Measurements from ENCODE around the gene TOGARAM2. TPM values are rescaled to one million over a fixed set of nuclear protein-coding genes. Genes with fewer than 3 reads are reported as not detected.

The TOGARAM2 gene
- polyA plus RNA-seq, 6 donors from 2014 or later = 0.14 TPM; not detected in 5

DNA sequence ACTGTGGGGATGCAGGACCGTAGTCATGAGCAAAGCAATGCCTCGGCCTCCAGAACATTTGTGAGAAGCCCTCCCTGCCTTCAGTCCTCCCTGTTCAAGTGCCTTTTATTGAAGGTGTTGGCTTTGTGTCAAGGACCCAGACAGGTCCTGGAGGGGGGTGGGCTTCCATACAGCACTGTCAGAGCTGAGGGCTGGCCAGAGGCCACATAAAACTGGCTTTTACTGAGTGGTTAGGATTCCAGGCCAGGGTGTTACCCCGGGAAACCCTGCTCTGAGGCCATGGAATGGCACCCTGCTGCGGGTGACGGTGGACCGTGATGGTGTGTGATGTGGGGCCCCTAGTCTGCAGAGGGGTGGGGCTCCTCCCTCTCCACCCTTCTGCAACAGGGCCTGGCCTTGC lies 41.6 kb downstream of the TOGARAM2 start:
- H3K27me3 Mint-ChIP-seq = peaks cover 6 to 19% (median 16%) of the 10 kb centered on the region in 3 donors
- H3K27ac Mint-ChIP-seq = no peak overlapping the region
- ATAC-seq (ENCODE audit: low read depth in 2 of 2) (no peak), DNase-seq (no peak)
- H3K36me3 Mint-ChIP-seq = no peaks in the 10 kb centered on the region
- H3K4me1 Mint-ChIP-seq = no peaks in the 10 kb centered on the region
- no peaks in the 10 kb centered on the region for H3K9me3 Mint-ChIP-seq
- no peak overlapping the region for H3K4me3 Mint-ChIP-seq

DNA sequence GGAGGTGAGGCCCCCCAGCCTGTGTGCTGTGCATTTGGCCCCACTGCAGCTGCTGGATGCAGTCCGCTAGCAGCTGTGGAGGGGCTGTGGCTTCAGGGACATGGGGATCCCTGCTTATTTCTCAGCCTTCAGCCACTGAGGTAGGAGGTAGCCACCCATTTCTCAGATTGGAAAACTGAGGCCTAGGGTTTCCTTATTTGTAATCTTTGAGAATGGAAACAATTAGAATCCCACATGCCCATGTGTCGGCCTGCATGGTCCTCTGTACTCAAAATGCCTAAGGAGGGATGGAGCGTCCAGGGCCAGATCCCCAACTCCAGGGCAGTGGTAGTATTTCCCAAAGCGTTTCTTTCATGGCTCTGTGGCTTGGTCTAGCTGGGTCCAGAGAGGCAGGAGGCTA lies 42.1 kb downstream of the TOGARAM2 start:
- Mint-ChIP-seq H3K4me3 (no peak overlapping the region), H3K27ac (no peak overlapping the region), H3K36me3 (no peaks in the 10 kb centered on the region)

DNA sequence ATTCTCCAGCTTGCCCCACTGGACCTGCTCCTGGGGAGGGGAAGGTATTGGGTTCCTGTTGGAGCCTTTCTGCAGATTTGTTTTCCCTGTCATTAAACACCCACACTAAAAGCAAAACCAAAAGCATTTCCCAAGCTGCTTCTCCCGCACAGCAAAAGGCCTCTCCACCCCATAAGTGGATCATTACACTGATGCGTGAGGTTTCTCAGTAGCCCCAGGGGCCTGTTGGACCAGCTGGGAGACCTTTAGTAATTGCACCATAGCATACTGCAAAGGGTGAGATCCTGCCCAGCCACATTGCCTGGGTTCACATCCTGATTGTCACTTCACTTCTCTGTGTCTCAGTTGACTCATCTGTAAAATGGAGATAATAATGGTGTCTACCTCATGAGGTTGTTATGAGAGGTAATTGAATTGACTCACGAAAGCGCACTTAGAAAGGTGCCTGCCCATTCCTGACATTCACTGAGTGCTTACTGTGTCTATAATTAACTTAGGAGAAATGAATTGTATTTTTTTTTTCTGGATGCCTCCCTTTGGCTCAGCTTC lies 43.9 kb downstream of the TOGARAM2 start:
- no peak overlapping the region for H3K27ac Mint-ChIP-seq
- no peaks in the 10 kb centered on the region for H3K4me1 Mint-ChIP-seq
- no peaks in the 10 kb centered on the region for H3K9me3 Mint-ChIP-seq
- no peak overlapping the region for H3K4me3 Mint-ChIP-seq
- peaks cover 6 to 15% (median 11%) of the 10 kb centered on the region in 3 donors for H3K27me3 Mint-ChIP-seq
- no peaks in the 10 kb centered on the region for H3K36me3 Mint-ChIP-seq
- DNase-seq (no peak), ATAC-seq (ENCODE audit: low read depth in 2 of 2) (no peak)

More for the DNA sequence above, 42.1 kb downstream of the TOGARAM2 start:
- ATAC-seq (ENCODE audit: low read depth in 2 of 2) (no peak), DNase-seq (no peak)
- peaks cover 6 to 19% (median 16%) of the 10 kb centered on the region in 3 donors for H3K27me3 Mint-ChIP-seq
- no peaks in the 10 kb centered on the region for H3K4me1 Mint-ChIP-seq
- no peaks in the 10 kb centered on the region for H3K9me3 Mint-ChIP-seq

DNA sequence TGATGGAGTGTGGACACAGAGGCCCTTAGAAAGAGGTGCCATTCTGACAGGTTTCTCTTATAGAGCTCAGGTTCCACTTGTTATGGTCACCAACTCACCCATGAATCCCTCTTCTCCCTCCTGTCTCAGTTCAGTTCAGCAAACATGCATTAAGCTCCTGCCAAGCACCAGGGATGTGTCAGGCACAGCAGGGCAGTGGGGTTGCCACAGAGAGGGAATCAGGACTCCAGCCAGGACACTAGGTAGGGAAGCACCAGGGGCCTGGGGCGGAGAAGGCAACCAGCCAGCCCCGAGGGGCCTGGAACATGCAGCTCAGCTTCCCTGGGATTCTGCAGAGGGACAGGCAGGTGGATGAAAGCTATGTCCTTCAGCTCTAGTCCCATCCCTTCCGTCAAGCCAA lies 44.6 kb downstream of the TOGARAM2 start:
- Mint-ChIP-seq H3K27ac (no peak overlapping the region), H3K9me3 (no peaks in the 10 kb centered on the region), H3K36me3 (no peaks in the 10 kb centered on the region), H3K4me1 (no peaks in the 10 kb centered on the region), H3K27me3 (peaks cover 6 to 8% (median 6%) of the 10 kb centered on the region in 3 donors), H3K4me3 (no peak overlapping the region)
- no peak for ATAC-seq (ENCODE audit: low read depth in 2 of 2)
- DNase-seq = no peak

DNA sequence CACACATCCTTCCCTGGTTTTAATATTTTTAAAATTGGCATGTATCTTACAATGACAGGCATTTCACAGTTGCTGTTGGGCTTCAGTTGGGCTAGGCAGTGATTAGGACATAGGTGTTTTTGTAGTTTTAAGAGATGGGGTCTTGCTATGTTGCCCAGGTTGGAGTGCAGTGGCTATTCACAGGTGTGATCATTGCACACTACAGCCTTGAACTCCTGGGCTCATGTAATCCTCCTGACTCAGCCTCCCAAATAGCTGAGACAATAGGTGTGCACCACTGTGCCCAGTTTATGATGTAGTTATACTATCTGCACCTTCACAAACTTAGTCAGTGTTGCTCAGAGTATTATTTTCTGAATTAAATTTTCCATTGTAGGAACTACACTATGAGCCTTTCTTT lies 49.9 kb downstream of the TOGARAM2 start:
- H3K4me3 Mint-ChIP-seq = no peak overlapping the region
- DNase-seq (no peak), ATAC-seq (ENCODE audit: low read depth in 2 of 2) (no peak)
- peaks cover 0 to 6% (median 3%) of the 10 kb centered on the region in 3 donors for H3K27me3 Mint-ChIP-seq
- H3K36me3 Mint-ChIP-seq = no peaks in the 10 kb centered on the region
- H3K27ac Mint-ChIP-seq = no peak overlapping the region
- H3K9me3 Mint-ChIP-seq = peaks cover 0 to 3% (median 0%) of the 10 kb centered on the region in 7 donors
- no peaks in the 10 kb centered on the region for H3K4me1 Mint-ChIP-seq

DNA sequence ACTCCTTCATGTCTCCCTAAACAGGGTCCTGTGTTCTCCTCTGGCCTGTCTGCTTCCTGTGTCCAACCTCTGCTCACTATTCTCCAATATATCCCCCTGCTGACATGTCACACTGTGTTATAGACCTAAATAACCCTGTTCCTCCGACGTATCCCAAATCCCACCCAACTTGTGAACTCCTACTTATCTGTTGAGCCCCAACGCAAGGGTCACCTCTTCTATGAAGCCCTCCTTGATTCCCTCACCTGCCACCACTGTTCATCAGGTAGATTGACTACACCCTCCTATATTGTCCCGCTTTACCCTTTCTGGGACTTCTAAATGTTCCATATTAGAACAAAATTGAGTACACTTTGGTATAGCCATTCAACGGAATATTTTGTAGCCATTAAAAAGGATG lies 51.1 kb downstream of the TOGARAM2 start:
- ATAC-seq (ENCODE audit: low read depth in 2 of 2) = no peak
- no peaks in the 10 kb centered on the region for H3K4me1 Mint-ChIP-seq
- peaks cover 0 to 5% (median 0%) of the 10 kb centered on the region in 3 donors for H3K27me3 Mint-ChIP-seq
- no peak for DNase-seq
- H3K36me3 Mint-ChIP-seq = no peaks in the 10 kb centered on the region
- H3K4me3 Mint-ChIP-seq = no peak overlapping the region
- H3K27ac Mint-ChIP-seq = no peak overlapping the region
- H3K9me3 Mint-ChIP-seq = peaks cover 0 to 3% (median 0%) of the 10 kb centered on the region in 7 donors

DNA sequence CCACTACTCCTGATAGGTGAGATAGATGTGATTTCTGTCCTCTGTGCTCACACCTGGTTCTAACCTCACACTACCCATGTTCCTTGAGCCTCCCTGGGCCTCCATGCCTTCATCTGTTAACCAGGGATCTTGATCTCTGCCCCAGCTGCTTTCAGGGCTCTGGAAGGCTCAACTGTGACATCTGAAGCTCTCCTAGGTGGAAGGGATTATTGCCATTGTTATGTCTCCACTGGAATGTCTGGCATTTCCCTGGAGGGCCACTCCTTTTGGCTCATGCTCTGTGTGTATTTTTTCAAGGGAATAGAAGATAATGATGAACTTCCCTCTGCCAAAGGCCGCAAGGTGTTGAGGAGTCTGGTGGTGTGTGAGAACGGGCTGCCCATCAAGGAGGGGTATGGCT lies 52.1 kb downstream of the TOGARAM2 start:
- ATAC-seq (ENCODE audit: low read depth in 2 of 2) (no peak), DNase-seq (no peak)
- Mint-ChIP-seq H3K9me3 (peaks cover 0 to 3% (median 0%) of the 10 kb centered on the region in 7 donors), H3K4me3 (no peak overlapping the region), H3K27me3 (no peaks in the 10 kb centered on the region), H3K36me3 (no peaks in the 10 kb centered on the region), H3K27ac (no peak overlapping the region), H3K4me1 (no peaks in the 10 kb centered on the region)

DNA sequence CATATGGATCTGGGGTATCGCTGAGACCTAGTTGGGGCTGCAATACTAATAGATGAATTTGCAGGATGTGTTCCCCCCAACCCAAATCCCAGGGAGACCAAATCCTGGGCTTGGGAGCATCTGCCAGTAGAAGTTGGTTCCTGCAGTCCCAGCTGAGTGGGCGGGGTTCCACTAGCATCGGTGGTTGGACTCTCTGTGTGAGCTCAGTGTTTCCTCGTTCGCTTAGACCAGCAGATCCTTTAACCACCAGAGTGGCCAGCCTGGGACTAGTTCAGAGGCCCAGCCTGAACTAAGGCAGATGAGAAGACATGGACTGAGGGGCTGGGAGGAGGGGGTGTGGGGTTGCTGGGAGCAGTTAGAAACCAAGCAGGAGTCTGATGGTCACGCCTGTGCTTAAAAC lies 52.6 kb downstream of the TOGARAM2 start:
- no peak for DNase-seq
- Mint-ChIP-seq H3K9me3 (peaks cover 0 to 3% (median 0%) of the 10 kb centered on the region in 7 donors), H3K36me3 (no peaks in the 10 kb centered on the region), H3K4me1 (no peaks in the 10 kb centered on the region), H3K27ac (no peak overlapping the region), H3K27me3 (no peaks in the 10 kb centered on the region), H3K4me3 (no peak overlapping the region)
- ATAC-seq (ENCODE audit: low read depth in 2 of 2) = no peak

DNA sequence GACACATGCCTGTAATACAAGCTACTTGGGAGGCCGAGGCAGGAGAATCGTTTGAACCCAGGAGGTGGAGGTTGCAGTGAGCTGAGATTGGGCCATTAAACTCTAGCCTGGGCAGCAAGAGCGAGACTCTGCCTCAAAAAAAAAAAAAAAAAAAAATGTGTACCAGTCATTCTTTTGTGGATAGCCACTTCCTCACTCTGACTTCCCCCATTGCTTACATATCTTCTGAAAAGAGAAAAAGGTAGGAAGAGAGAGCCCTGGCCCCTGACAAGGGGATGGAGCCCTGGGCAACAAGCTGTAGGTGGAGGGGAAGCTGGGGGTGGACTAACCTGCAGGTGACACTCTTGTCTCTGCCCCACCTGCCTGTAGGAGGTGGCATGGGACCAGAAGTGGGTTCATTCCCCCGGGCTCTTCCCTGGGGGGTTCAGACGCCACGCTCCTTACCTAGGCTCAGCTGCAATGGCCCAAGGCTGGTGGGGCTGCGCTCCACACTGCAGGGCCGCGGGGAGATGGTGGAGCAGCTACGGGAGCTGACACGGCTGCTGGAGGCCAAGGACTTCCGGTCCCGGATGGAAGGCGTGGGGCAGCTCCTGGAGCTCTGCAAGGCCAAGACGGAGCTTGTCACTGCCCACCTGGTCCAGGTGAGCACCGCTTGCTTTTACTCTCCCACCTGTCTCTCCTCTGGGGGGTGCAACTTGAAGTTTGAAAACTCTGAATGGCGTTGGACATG lies 54.1 kb downstream of the TOGARAM2 start:
- no peaks in the 10 kb centered on the region for H3K27me3 Mint-ChIP-seq
- H3K4me3 Mint-ChIP-seq = no peak overlapping the region
- ATAC-seq (ENCODE audit: low read depth in 2 of 2) (no peak), DNase-seq (no peak)
- H3K36me3 Mint-ChIP-seq = no peaks in the 10 kb centered on the region
- peaks cover 0 to 3% (median 0%) of the 10 kb centered on the region in 7 donors for H3K9me3 Mint-ChIP-seq
- H3K27ac Mint-ChIP-seq = no peak overlapping the region
- H3K4me1 Mint-ChIP-seq = no peaks in the 10 kb centered on the region

DNA sequence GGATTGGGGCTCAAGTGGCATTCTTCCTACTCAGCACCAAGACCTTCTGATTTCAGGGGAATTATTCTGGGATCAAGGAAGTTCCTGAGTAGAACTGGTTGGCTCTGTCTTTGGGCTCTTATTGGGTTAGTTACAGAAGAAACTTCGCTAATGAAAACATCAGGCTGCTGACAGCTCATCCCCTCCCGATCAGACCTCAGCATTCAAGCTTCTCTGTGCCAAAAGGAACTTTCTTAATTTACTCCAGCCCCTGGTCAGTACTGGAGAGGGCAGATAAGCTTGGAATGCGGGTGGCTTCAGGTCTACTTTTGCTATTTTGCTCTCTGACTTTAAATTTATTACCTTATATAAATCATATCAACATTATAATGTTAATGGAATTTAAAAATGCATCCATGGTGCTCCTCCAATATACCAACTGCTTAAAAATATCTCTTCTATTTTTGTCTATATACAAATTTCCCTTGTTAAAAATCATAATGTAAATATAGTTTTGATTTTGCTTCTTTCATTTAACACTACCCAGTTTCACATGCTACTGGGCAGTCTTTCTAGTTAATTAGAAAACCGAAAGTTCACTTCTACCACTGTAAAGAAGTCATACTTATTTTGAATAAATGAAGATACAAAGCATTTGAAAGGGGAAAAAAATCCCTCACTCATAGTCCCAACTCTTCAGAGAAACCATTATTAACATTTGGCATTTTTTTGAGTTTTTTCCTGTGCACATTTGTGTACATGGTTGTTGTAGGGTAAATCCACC lies 58.8 kb downstream of the TOGARAM2 start:
- H3K27ac Mint-ChIP-seq = no peak overlapping the region
- H3K4me1 Mint-ChIP-seq = no peaks in the 10 kb centered on the region
- H3K4me3 Mint-ChIP-seq = no peak overlapping the region
- no peaks in the 10 kb centered on the region for H3K27me3 Mint-ChIP-seq
- ATAC-seq (ENCODE audit: low read depth in 2 of 2) (no peak), DNase-seq (no peak)
- H3K36me3 Mint-ChIP-seq = no peaks in the 10 kb centered on the region
- H3K9me3 Mint-ChIP-seq = no peaks in the 10 kb centered on the region

DNA sequence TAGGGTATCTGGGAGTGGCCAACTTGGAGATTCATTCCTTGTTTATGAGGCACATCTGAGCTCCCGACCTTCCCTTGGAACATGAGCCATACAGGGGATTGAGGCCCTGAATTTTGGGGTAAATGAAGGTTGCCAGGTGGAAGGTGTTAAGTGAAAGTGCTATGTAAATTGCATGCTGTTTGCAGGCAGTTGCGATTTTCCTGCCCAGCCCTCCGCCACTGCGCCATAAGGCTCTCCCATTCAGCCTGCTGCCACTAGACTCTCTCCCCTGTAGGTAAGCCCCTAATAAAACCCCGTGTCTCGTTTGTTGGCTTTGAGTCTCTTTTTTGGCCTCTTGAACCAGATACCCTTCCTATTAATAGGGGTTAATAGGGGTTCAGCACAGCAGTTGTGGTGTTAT lies 59.5 kb downstream of the TOGARAM2 start:
- no peak overlapping the region for H3K4me3 Mint-ChIP-seq
- H3K27me3 Mint-ChIP-seq = no peaks in the 10 kb centered on the region
- no peaks in the 10 kb centered on the region for H3K9me3 Mint-ChIP-seq
- DNase-seq = no peak
- no peak for ATAC-seq (ENCODE audit: low read depth in 2 of 2)
- no peaks in the 10 kb centered on the region for H3K36me3 Mint-ChIP-seq
- no peaks in the 10 kb centered on the region for H3K4me1 Mint-ChIP-seq
- no peak overlapping the region for H3K27ac Mint-ChIP-seq

DNA sequence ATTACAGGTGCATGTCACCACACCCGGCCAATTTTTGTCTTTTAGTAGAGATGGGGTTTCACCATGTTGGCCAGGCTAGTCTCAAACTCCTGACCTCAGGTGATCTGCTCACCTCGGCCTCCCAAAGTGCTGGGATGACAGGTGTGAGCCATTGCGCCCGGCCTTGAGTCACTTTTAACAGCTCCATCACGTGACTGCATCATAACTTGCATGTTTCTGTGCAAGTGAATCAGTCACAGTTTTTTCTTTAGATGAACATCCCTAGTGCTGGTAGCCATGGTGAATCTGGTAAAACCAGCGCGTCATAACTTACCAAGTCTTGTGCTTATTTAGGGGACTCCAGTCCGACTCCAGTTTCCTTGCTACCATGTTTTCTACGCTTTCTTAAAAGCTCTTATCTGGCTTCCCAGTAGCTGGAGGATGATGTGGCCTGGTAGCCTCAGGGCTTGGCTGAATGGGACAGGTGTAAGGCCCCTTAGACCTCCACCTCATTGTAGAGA lies 60.1 kb downstream of the TOGARAM2 start:
- Mint-ChIP-seq H3K27ac (no peak overlapping the region), H3K9me3 (no peaks in the 10 kb centered on the region), H3K27me3 (no peaks in the 10 kb centered on the region), H3K4me1 (no peaks in the 10 kb centered on the region), H3K36me3 (no peaks in the 10 kb centered on the region), H3K4me3 (no peak overlapping the region)
- DNase-seq = no peak
- ATAC-seq (ENCODE audit: low read depth in 2 of 2) = no peak

DNA sequence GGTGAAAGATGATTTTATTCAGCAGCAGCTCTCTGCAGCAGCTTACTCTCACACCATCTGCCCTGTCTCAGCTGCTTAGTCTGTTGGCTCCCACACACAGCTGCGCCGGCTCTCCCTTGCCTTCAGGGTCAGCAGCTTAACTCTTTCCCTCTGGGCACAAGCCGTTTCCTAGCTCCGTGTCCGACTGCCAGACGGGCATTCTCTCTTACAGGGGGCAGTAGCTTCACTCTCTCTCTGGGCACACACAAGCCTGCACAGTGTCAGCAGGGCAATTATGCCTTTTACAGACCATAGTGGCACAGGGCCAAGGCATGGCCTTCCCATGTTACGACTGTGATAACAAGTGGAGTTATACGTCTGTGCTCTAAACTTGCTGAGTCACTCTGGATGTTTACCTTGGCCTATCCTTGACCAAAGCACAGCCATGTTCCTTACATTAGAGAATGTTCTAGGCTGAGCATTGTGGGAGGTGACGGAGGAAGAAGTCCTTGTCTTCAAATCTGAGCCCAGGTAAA lies 61.5 kb downstream of the TOGARAM2 start:
- no peaks in the 10 kb centered on the region for H3K4me1 Mint-ChIP-seq
- no peak overlapping the region for H3K27ac Mint-ChIP-seq
- no peaks in the 10 kb centered on the region for H3K27me3 Mint-ChIP-seq
- ATAC-seq (ENCODE audit: low read depth in 2 of 2) = no peak
- H3K36me3 Mint-ChIP-seq = no peaks in the 10 kb centered on the region
- no peak overlapping the region for H3K4me3 Mint-ChIP-seq
- no peak for DNase-seq
- no peaks in the 10 kb centered on the region for H3K9me3 Mint-ChIP-seq

DNA sequence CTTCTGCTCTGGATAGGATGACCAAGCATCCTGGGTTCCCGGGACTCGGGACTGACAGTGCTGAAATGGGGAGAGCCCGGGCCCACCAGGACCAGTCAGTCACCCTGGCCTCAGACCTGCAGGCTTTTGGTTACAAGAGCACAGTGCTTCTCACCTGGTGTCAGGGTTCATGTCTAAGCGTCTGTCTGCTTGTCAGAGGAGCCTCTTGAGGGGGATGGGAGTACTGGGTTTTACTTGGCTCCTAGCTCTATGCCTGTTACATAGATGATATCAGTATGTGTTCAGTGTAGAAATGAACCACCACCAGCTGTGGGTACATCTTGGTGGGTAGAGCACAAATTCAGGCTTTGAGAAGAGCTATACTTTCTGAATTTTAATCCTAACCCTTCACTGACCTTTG lies 63.4 kb downstream of the TOGARAM2 start:
- Mint-ChIP-seq H3K4me1 (no peaks in the 10 kb centered on the region), H3K36me3 (no peaks in the 10 kb centered on the region)
- no peak for ATAC-seq (ENCODE audit: low read depth in 2 of 2)

More for the DNA sequence above, 63.4 kb downstream of the TOGARAM2 start:
- DNase-seq = no peak
- Mint-ChIP-seq H3K9me3 (no peaks in the 10 kb centered on the region), H3K27me3 (peaks cover 0 to under 1% (median 0%) of the 10 kb centered on the region in 3 donors), H3K4me3 (no peak overlapping the region), H3K27ac (no peak overlapping the region)
